HG02870 (cell line): ENCODE data around the gene TFB1M.
"Not testable (repeated sequence)": the region's sequence is repeated elsewhere in the genome, so short reads cannot be mapped to it uniquely, and the experiment has no call there.

Source experiments
- ATAC-seq: cut with Tn5 transposase; IDR thresholded peaks from one replicate; pipeline ENCODE4 v1.9.1; 2021; ENCODE audit warnings: mild to moderate bottlenecking, moderate library complexity; ENCODE audit not compliant: unreplicated experiment

TFB1M gene

GRCh38 chr6:155244434-155244833, 69.8 kb downstream of the TFB1M start:
- no peak for ATAC-seq

- no peak for ATAC-seq
Measured at GRCh38 chr6:155241966-155242365, 72.3 kb downstream of the TFB1M start.

- no peak for ATAC-seq
Measured at GRCh38 chr6:155240905-155241600, 73.2 kb downstream of the TFB1M start.

GRCh38 chr6:155237613-155238012, 76.7 kb downstream of the TFB1M start:
- ATAC-seq: no peak

- ATAC-seq: no peak
Measured at GRCh38 chr6:155235087-155235486, 79.2 kb downstream of the TFB1M start.

GRCh38 chr6:155234687-155235086, 79.6 kb downstream of the TFB1M start:
- no peak for ATAC-seq

- no peak for ATAC-seq
Measured at GRCh38 chr6:155234167-155234566, 80.1 kb downstream of the TFB1M start.

- no peak for ATAC-seq
Measured at GRCh38 chr6:155232848-155233247, 81.4 kb downstream of the TFB1M start.

GRCh38 chr6:155230975-155231374, 83.3 kb downstream of the TFB1M start:
- not testable (repeated sequence) for ATAC-seq

GRCh38 chr6:155228546-155229166, 85.6 kb downstream of the TFB1M start:
- no peak for ATAC-seq

- no peak for ATAC-seq
Measured at GRCh38 chr6:155227046-155227445, 87.2 kb downstream of the TFB1M start.

GRCh38 chr6:155224618-155225017, 89.7 kb downstream of the TFB1M start:
- no peak for ATAC-seq

- peak; percentile 94 for ATAC-seq
Measured at GRCh38 chr6:155223646-155224451, 90.4 kb downstream of the TFB1M start.

GRCh38 chr6:155222506-155222905, 91.8 kb downstream of the TFB1M start:
- no peak for ATAC-seq

- ATAC-seq: no peak
Measured at GRCh38 chr6:155221086-155221485, 93.2 kb downstream of the TFB1M start.

GRCh38 chr6:155219858-155220301, 94.4 kb downstream of the TFB1M start:
- no peak for ATAC-seq

GRCh38 chr6:155219299-155219698, 95.0 kb downstream of the TFB1M start:
- no peak for ATAC-seq

GRCh38 chr6:155218711-155219110, 95.6 kb downstream of the TFB1M start:
- ATAC-seq: not testable (repeated sequence)

- ATAC-seq: no peak
Measured at GRCh38 chr6:155216312-155217046, 97.8 kb downstream of the TFB1M start.

GRCh38 chr6:155215906-155216305, 98.4 kb downstream of the TFB1M start:
- no peak for ATAC-seq
